MM.1S (cell line): ENCODE data around the gene SAAL1.
A peak's percentile ranks its signal among the peaks of the same experiment; 100 is the strongest.

Experiments
- DNase-seq: peaks from one replicate; pipeline ENCODE4 v3.0.0-alpha.2; 2015
- H2AFZ ChIP-seq: fragments of 300-600 bp; sonication (generic); 2 replicates; pipeline ENCODE4 v1.6.0; 2016; ENCODE audit warnings: antibody characterized with exemption, low read length
- H3F3A ChIP-seq: fragments of 300-600 bp; sonication (generic); 2 replicates; pipeline ENCODE4 v1.6.1; 2016; ENCODE audit warnings: mild to moderate bottlenecking, antibody characterized with exemption, low read length, moderate library complexity, mixed read lengths; ENCODE audit not compliant: insufficient read depth
- H3K27ac ChIP-seq: fragments of 300-600 bp; sonication (generic); 2 replicates; pipeline ENCODE4 v1.5.1; 2016; ENCODE audit warnings: mild to moderate bottlenecking, low read length
- H3K27me3 ChIP-seq: fragments of 300-600 bp; sonication (generic); replicated peaks from 2 replicates; pipeline ENCODE4 v1.6.0; 2016; ENCODE audit warnings: low read length; ENCODE audit not compliant: insufficient read depth
- H3K36me3 ChIP-seq: fragments of 300-600 bp; sonication (generic); replicated peaks from 2 replicates; pipeline ENCODE4 v1.6.1; 2016; ENCODE audit warnings: mild to moderate bottlenecking, low read length, mixed read lengths; ENCODE audit not compliant: insufficient read depth
- H3K4me1 ChIP-seq: fragments of 300-600 bp; sonication (generic); 2 replicates; pipeline ENCODE4 v1.6.1; 2016; ENCODE audit warnings: low read length, mixed read lengths
- H3K4me2 ChIP-seq: fragments of 300-600 bp; sonication (generic); 2 replicates; pipeline ENCODE4 v1.6.0; 2016; ENCODE audit warnings: low read depth, low read length
- H3K4me3 ChIP-seq: fragments of 300-600 bp; sonication (generic); 2 replicates; pipeline ENCODE4 v1.5.1; 2016; ENCODE audit warnings: low read length, mixed read lengths
- H3K79me2 ChIP-seq: fragments of 300-600 bp; sonication (generic); 2 replicates; pipeline ENCODE4 v1.6.1; 2016; ENCODE audit warnings: mixed run types, low read length, mixed read lengths
- H3K9ac ChIP-seq: fragments of 300-600 bp; sonication (generic); 2 replicates; pipeline ENCODE4 v1.6.1; 2016; ENCODE audit warnings: low read length, mixed read lengths
- H3K9me2 ChIP-seq: fragments of 300-600 bp; sonication (generic); replicated peaks from 2 replicates; pipeline ENCODE4 v1.6.1; 2016; ENCODE audit warnings: mild to moderate bottlenecking, low read length, mixed read lengths; ENCODE audit not compliant: insufficient read depth
- H3K9me3 ChIP-seq: fragments of 300-600 bp; sonication (generic); replicated peaks from 2 replicates; pipeline ENCODE4 v1.6.1; 2016; ENCODE audit warnings: mild to moderate bottlenecking, low read length, mixed read lengths; ENCODE audit not compliant: insufficient read depth
- H4K20me1 ChIP-seq: fragments of 300-600 bp; sonication (generic); 2 replicates; pipeline ENCODE4 v1.6.1; 2016; ENCODE audit warnings: mild to moderate bottlenecking, low read length, moderate library complexity, mixed read lengths; ENCODE audit not compliant: insufficient read depth
- CTCF ChIP-seq: fragments of 300-600 bp; sonication (generic); IDR thresholded peaks from 2 replicates; pipeline ENCODE4 v1.5.1; 2016; ENCODE audit warnings: antibody characterized with exemption, low read length, mixed read lengths
- EZH2 ChIP-seq: fragments of 300-600 bp; sonication (generic); optimal IDR thresholded peaks from 2 replicates; pipeline ENCODE3; 2017; ENCODE audit warnings: low read depth, mild to moderate bottlenecking, antibody characterized with exemption, low read length, mixed read lengths
- EZH2phosphoT487 ChIP-seq: fragments of 300-600 bp; sonication (generic); IDR thresholded peaks from 2 replicates; pipeline ENCODE4 v1.6.1; 2018; ENCODE audit warnings: antibody characterized with exemption, low read length

The SAAL1 gene, protein sequence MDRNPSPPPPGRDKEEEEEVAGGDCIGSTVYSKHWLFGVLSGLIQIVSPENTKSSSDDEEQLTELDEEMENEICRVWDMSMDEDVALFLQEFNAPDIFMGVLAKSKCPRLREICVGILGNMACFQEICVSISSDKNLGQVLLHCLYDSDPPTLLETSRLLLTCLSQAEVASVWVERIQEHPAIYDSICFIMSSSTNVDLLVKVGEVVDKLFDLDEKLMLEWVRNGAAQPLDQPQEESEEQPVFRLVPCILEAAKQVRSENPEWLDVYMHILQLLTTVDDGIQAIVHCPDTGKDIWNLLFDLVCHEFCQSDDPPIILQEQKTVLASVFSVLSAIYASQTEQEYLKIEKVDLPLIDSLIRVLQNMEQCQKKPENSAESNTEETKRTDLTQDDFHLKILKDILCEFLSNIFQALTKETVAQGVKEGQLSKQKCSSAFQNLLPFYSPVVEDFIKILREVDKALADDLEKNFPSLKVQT

GRCh38 chr11:18105802-18106574, at the start of gene SAAL1:
Gene SAAL1 (minus strand): TSS chr11:18106082. CDS start chr11:18106041, 41 bp downstream.
- peak within 1 kb of the TSS; percentile 95 for H3K4me3 ChIP-seq
- peak within 1 kb of the TSS; percentile 95 for H3K9ac ChIP-seq
- H3K27me3 ChIP-seq = no peaks in the 10 kb centered on the region
- peaks cover 7% of the 10 kb centered on the region; the same call in 1 of the 2 replicates for H3K36me3 ChIP-seq
- no peaks in the 10 kb centered on the region for H3K9me2 ChIP-seq
- H3K9me3 ChIP-seq = no peaks in the 10 kb centered on the region
- H3K27ac ChIP-seq = no peak within 1 kb of the TSS
- peak within 1 kb of the TSS; percentile 69 for H3K4me2 ChIP-seq
- H3K79me2 ChIP-seq = peaks cover 36% of the 10 kb centered on the region
- H2AFZ ChIP-seq = peak within 1 kb of the TSS; percentile 99
- no peaks in the 10 kb centered on the region for H3F3A ChIP-seq
- peak; percentile 89 for DNase-seq
- H3K4me1 ChIP-seq = peaks cover 11% of the 10 kb centered on the region; the same call in 1 of the 2 replicates
- TF ChIP-seq EZH2 (no peak), EZH2phosphoT487 (no peak), CTCF (peak; percentile 94)
- H4K20me1 ChIP-seq = no peaks in the 10 kb centered on the region

DNA sequence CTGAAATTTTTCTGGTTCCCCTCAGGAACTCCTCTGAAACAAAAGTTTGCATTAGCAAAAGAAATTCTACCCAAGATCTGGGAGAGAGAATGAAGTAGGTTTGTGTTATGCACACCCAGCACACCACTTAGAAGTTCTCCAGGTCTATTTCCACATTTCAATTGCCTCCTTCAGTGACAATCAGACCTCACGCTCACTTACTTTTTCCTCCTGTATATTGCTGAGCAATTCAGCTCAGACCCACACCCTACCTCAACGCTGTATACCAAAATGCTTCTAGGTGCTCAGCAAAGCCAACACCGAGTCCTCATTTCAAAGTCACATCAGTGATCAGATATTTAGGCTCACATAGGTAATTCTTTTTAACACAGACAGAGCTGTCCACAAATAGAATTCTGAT, 45.7 kb upstream of the SAAL1 start:
- H3K4me1 ChIP-seq = no peaks in the 10 kb centered on the region
- no peaks in the 10 kb centered on the region for H3K79me2 ChIP-seq
- TF ChIP-seq EZH2phosphoT487 (no peak), CTCF (no peak), EZH2 (no peak)
- no peak overlapping the region for H3K4me2 ChIP-seq
- no peak overlapping the region for H3K9ac ChIP-seq
- DNase-seq = no peak
- H3K27ac ChIP-seq = no peak overlapping the region
- no peak overlapping the region for H2AFZ ChIP-seq
- H3K9me3 ChIP-seq = no peaks in the 10 kb centered on the region
- no peaks in the 10 kb centered on the region for H4K20me1 ChIP-seq
- H3K36me3 ChIP-seq = no peaks in the 10 kb centered on the region
- H3F3A ChIP-seq = no peaks in the 10 kb centered on the region
- no peak overlapping the region for H3K4me3 ChIP-seq
- no peaks in the 10 kb centered on the region for H3K27me3 ChIP-seq
- H3K9me2 ChIP-seq = no peaks in the 10 kb centered on the region

DNA sequence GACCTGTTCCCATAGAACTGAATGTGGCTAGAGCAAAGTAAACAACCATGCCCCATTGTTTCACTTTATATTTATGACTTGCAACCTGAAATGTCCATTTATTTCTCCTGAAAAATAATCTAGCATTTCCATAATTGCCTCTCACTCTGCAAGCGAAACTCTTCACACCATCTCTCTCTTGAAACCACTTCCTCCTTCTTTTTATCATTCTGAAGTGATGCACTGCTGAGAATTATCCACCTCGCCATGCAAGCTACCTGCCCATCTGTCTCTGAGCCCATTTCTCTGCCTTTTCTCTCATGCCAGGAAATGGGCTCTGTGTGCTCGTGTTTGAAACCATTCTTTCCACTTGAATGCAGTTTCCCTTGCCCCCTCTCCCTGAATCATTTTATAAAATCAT, 40.0 kb upstream of the SAAL1 start:
- Histone ChIP-seq H3K4me2 (no peak overlapping the region), H3K9me2 (no peaks in the 10 kb centered on the region), H3K9me3 (no peaks in the 10 kb centered on the region), H3F3A (no peaks in the 10 kb centered on the region), H3K4me1 (no peaks in the 10 kb centered on the region), H3K36me3 (no peaks in the 10 kb centered on the region), H3K9ac (no peak overlapping the region), H2AFZ (no peak overlapping the region), H4K20me1 (no peaks in the 10 kb centered on the region), H3K79me2 (no peaks in the 10 kb centered on the region), H3K27ac (no peak overlapping the region), H3K27me3 (no peaks in the 10 kb centered on the region), H3K4me3 (no peak overlapping the region)
- no peak for DNase-seq
- no peak for TF ChIP-seq EZH2
- no peak for TF ChIP-seq EZH2phosphoT487
- TF ChIP-seq CTCF = no peak
